ENCODE measurements around the gene CDH3.

DNA sequence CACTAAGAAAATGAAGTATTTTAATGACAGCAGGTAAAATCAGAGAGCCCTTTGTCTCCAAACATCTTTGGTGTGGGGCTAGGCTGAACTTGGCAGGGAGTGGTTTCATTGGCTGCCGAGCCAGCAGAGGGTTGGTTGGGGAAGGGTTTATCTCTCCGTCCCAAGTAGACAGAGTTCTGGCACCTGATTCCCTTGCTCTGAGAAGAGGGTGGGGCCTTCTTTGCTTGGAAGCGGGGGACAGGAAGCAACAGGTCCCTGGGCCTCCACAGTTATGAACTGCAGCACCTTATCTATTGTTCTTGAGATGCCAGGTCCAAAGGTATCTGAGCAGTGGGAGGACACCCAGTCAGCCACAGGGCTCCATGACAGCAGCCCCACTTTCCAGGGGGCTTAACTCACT lies 79.7 kb downstream of the CDH3 start:
- TF ChIP-seq, protein P1, sequence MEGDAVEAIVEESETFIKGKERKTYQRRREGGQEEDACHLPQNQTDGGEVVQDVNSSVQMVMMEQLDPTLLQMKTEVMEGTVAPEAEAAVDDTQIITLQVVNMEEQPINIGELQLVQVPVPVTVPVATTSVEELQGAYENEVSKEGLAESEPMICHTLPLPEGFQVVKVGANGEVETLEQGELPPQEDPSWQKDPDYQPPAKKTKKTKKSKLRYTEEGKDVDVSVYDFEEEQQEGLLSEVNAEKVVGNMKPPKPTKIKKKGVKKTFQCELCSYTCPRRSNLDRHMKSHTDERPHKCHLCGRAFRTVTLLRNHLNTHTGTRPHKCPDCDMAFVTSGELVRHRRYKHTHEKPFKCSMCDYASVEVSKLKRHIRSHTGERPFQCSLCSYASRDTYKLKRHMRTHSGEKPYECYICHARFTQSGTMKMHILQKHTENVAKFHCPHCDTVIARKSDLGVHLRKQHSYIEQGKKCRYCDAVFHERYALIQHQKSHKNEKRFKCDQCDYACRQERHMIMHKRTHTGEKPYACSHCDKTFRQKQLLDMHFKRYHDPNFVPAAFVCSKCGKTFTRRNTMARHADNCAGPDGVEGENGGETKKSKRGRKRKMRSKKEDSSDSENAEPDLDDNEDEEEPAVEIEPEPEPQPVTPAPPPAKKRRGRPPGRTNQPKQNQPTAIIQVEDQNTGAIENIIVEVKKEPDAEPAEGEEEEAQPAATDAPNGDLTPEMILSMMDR (conservative IDR thresholded peaks at IDR 0.05; ENCODE audit: low read depth, low read length) = no peak
- TF ChIP-seq EZH2 (IDR thresholded peaks at IDR 0.05; ENCODE audit: low read length, unreplicated experiment) (no peak), EZH2phosphoT487 (IDR thresholded peaks at IDR 0.05; ENCODE audit: borderline replicate concordance, low read length) (no peak)

Measured in PC-3 (cell line).